Sigmoid colon (tissue), 7 donors: Measurements from ENCODE around the gene ZNF521. TPM values are rescaled to one million over a fixed set of nuclear protein-coding genes. Genes with fewer than 3 reads are reported as not detected.

ENCODE experiments used
- DNase-seq: peaks from one replicate; pipeline ENCODE4 v3.0.0-alpha.2; 2019
- H3K27ac ChIP-seq, 4 donors: fragments of 200-600 bp; sonication (generic); one replicate each; pipeline ENCODE4 v1.5.1; 2016 to 2019; ENCODE audit warnings: mild to moderate bottlenecking in 1 of 4
- H3K27me3 ChIP-seq, 3 donors: fragments of 200-600 bp; sonication (generic); one replicate each; pipeline ENCODE4 v1.5.1; 2019; ENCODE audit warnings: mild to moderate bottlenecking in 1 of 3
- H3K36me3 ChIP-seq, 4 donors: fragments of 200-600 bp; sonication (generic); one replicate each; pipeline ENCODE4 v1.5.1; 2016 to 2019
- H3K4me1 ChIP-seq, 4 donors: fragments of 200-600 bp; sonication (generic); one replicate each; pipeline ENCODE4 v1.5.1; 2017 to 2019
- H3K4me3 ChIP-seq, 4 donors: fragments of 200-600 bp; sonication (generic); one replicate each; pipeline ENCODE4 v1.5.1; 2017 to 2019; ENCODE audit warnings: mild to moderate bottlenecking in 2 of 4, moderate library complexity in 1 of 4
- H3K9me3 ChIP-seq, 4 donors: fragments of 200-600 bp in 3 of 4; sonication (generic) in 3 of 4; one replicate each; pipeline versions ENCODE4 v1.5.1 to v1.6.1; 2013 to 2019
- CTCF ChIP-seq, 4 experiments: fragments of 450-650 bp in 3 of 4; fragments of 200-600 bp in 1 of 4; IDR thresholded peaks; one replicate each; pipeline ENCODE4 v1.5.1; 2016 to 2019; ENCODE audit warnings: antibody characterized with exemption in 4 of 4, mild to moderate bottlenecking in 3 of 4, moderate library complexity in 2 of 4
- EP300 ChIP-seq, 4 donors: sonication (generic); formaldehyde crosslinking; IDR thresholded peaks; one replicate each; pipeline ENCODE4 v1.6.1; 2017; ENCODE audit warnings: antibody characterized with exemption in 4 of 4
- POLR2A ChIP-seq, 2 donors: fragments of 450-650 bp; IDR thresholded peaks; one replicate each; pipeline ENCODE4 v1.6.1; 2016; ENCODE audit warnings: antibody characterized with exemption in 2 of 2, mild to moderate bottlenecking in 2 of 2, moderate library complexity in 2 of 2
- POLR2AphosphoS5 ChIP-seq, 4 donors: sonication (generic); formaldehyde crosslinking; IDR thresholded peaks; one replicate each; pipeline ENCODE4 v1.6.1; 2017; ENCODE audit warnings: antibody characterized with exemption in 4 of 4
- WGBS, 2 donors: extraction: QIAGEN DNeasy Blood & Tissue Kit; methylation state at CpG; one replicate each; pipeline ENCODE4 v1.1.7; 2013; 5-methylcytosine and 5-hydroxymethylcytosine counted together
- intact Hi-C: fragments of 100-400 bp; cut with DNase I; formaldehyde crosslinking; loops from one replicate; pipeline ENCODE4 v1.15.1; 2023
- polyA plus RNA-seq, 3 donors: library from polyadenylated mRNA; stranded (reverse); fragments of 200-250 nt; gene quantifications; one replicate each; pipeline ENCODE4 v1.2.3, GENCODE V29; 2013
- total RNA-seq, 4 donors: library from RNA; depleted of rRNA; stranded (reverse); fragments of >200 nt; gene quantifications; one replicate each; pipeline ENCODE4 v1.1.0, GENCODE V29; 2016
- donor health status: healthy with polysubstance abuse.
- donor health status: Bipolar disorder and iron deficiency.
- donor health status: healthy.

ZNF521 gene
- total and polyA plus RNA-seq, 7 donors = 0.69 to 40.2 (median 12.0) TPM

DNA sequence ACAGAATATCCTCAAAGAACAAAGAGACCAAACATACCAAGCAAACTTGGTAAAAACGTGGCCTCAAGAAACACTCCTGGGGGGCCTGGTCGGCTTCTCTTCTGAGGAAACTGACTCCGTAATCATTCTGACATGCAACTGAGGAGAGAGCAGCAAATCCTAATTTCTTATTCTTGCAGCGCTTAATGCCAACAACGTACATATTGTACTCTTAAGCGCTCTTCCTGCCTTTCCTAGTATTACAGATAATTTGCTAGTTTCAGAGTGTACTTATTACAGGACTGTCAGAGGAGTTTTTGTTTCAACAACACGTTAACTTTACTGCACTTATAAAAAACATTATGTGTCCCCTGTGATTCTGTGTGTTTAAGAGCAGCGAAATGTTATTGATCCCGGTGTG is 64.9 kb downstream of the ZNF521 start:
- TF ChIP-seq POLR2A (IDR thresholded peaks at IDR 0.05) (no peak), POLR2AphosphoS5 (IDR thresholded peaks at IDR 0.05) (no peak), EP300 (IDR thresholded peaks at IDR 0.05) (no peak), CTCF (IDR thresholded peaks at IDR 0.05) (no peak)
- no peak overlapping the region for H3K4me3 ChIP-seq
- DNase-seq = no peak
- intact Hi-C loops = no loop called here
- H3K4me1 ChIP-seq = peaks cover 0 to 8% (median 0%) of the 10 kb centered on the region in 4 donors
- no peaks in the 10 kb centered on the region for H3K9me3 ChIP-seq
- no peak overlapping the region for H3K27ac ChIP-seq
- no peaks in the 10 kb centered on the region for H3K27me3 ChIP-seq
- 77 to 82% methylated on average over 9 of the region's 9 CpGs for WGBS, 2 donors
- no peaks in the 10 kb centered on the region for H3K36me3 ChIP-seq

- Histone ChIP-seq H3K27me3 (no peaks in the 10 kb centered on the region), H3K27ac (peak overlapping the region in 3 of 4 donors; percentile 16 to 49 (median 35)), H3K4me1 (peaks cover 0 to 8% (median 0%) of the 10 kb centered on the region in 4 donors), H3K4me3 (no peak overlapping the region), H3K36me3 (no peaks in the 10 kb centered on the region), H3K9me3 (no peaks in the 10 kb centered on the region)
- 83 to 86% methylated on average over 10 of the region's 10 CpGs for WGBS, 2 donors
- DNase-seq = no peak
- intact Hi-C loops = no loop called here
- TF ChIP-seq EP300 (IDR thresholded peaks at IDR 0.05) = no peak
- TF ChIP-seq POLR2A (IDR thresholded peaks at IDR 0.05) = no peak
- no peak for TF ChIP-seq CTCF (IDR thresholded peaks at IDR 0.05)
- no peak for TF ChIP-seq POLR2AphosphoS5 (IDR thresholded peaks at IDR 0.05)
Measured at GRCh38 chr18:25284861-25285550, 67.0 kb downstream of the ZNF521 start.

DNA sequence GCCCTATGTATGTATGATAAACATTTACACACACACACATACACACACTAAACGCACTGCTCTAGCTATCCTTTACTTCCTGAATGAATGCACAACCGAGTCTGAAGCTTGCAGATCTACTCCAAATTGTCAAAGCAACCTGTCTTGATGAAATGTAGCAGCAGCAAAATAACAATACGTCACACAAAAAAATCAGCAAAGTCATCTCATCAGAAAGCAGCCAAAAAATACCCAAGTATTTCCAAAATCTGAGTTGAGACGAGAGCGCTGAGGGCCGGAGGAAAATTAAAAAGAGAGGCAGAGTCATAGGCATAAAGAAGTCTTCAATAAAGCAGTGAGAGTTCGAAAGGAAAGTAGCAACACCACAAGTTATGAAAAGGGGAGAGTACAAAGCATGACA is 67.7 kb downstream of the ZNF521 start:
- peak overlapping the region in 3 of 4 donors; percentile 16 to 49 (median 35) for H3K27ac ChIP-seq
- DNase-seq = no peak
- no peaks in the 10 kb centered on the region for H3K9me3 ChIP-seq
- TF ChIP-seq CTCF (IDR thresholded peaks at IDR 0.05) (no peak), EP300 (IDR thresholded peaks at IDR 0.05) (no peak), POLR2A (IDR thresholded peaks at IDR 0.05) (no peak), POLR2AphosphoS5 (IDR thresholded peaks at IDR 0.05) (no peak)
- H3K4me1 ChIP-seq = peaks cover 0 to 10% (median 5%) of the 10 kb centered on the region in 4 donors
- H3K36me3 ChIP-seq = no peaks in the 10 kb centered on the region
- H3K4me3 ChIP-seq = no peak overlapping the region
- 76 to 79% methylated on average over 7 of the region's 7 CpGs for WGBS, 2 donors
- H3K27me3 ChIP-seq = no peaks in the 10 kb centered on the region
- intact Hi-C loops = no loop called here

GRCh38 chr18:25283781-25284180 is 68.2 kb downstream of the ZNF521 start:
- 64 to 73% methylated on average over 2 of the region's 2 CpGs for WGBS, 2 donors
- Histone ChIP-seq H3K27ac (peak overlapping the region in 2 of 4 donors; percentile 35 to 49), H3K4me1 (peaks cover 0 to 14% (median 10%) of the 10 kb centered on the region in 4 donors)

More at GRCh38 chr18:25283781-25284180, 68.2 kb downstream of the ZNF521 start:
- intact Hi-C loops = no loop called here
- H3K4me3 ChIP-seq = no peak overlapping the region
- no peaks in the 10 kb centered on the region for H3K9me3 ChIP-seq
- H3K27me3 ChIP-seq = no peaks in the 10 kb centered on the region
- TF ChIP-seq EP300 (IDR thresholded peaks at IDR 0.05) = no peak
- no peak for TF ChIP-seq POLR2AphosphoS5 (IDR thresholded peaks at IDR 0.05)
- TF ChIP-seq POLR2A (IDR thresholded peaks at IDR 0.05) = no peak
- no peak for TF ChIP-seq CTCF (IDR thresholded peaks at IDR 0.05)
- no peaks in the 10 kb centered on the region for H3K36me3 ChIP-seq
- DNase-seq = no peak
